Chondrocyte (in vitro differentiated cells): ENCODE data around the gene SHISA2. TPM values are rescaled to one million over a fixed set of nuclear protein-coding genes. Genes with fewer than 3 reads are reported as not detected.
"Not testable (repeated sequence)": the region's sequence is repeated elsewhere in the genome, so short reads cannot be mapped to it uniquely, and the experiment has no call there.

ENCODE experiments used
- DNase-seq: peaks from one replicate; pipeline ENCODE4 v3.0.0; 2021; ENCODE audit warnings: mixed read lengths, low spot score
- H3K27ac Mint-ChIP-seq: one replicate; pipeline ENCODE4 v1.8.0; 2021; ENCODE audit warnings: mild to moderate bottlenecking, moderate library complexity, mixed read lengths; ENCODE audit not compliant: unreplicated experiment
- H3K27me3 Mint-ChIP-seq: 2 replicates; pipeline ENCODE4 v1.8.0; 2021; ENCODE audit warnings: low read depth, mixed read lengths
- H3K36me3 Mint-ChIP-seq: 2 replicates; pipeline ENCODE4 v1.8.0; 2021; ENCODE audit warnings: low read depth, mixed read lengths
- H3K4me1 Mint-ChIP-seq: 2 replicates; pipeline ENCODE4 v1.8.0; 2021; ENCODE audit warnings: low read depth, mild to moderate bottlenecking, mixed read lengths
- H3K4me3 Mint-ChIP-seq: one replicate; pipeline ENCODE4 v1.8.0; 2021; ENCODE audit warnings: mild to moderate bottlenecking, moderate library complexity, mixed read lengths; ENCODE audit not compliant: unreplicated experiment
- H3K9me3 Mint-ChIP-seq: 2 replicates; pipeline ENCODE4 v1.8.0; 2021; ENCODE audit warnings: low read depth, mixed read lengths
- total RNA-seq: library from RNA; stranded (reverse); gene quantifications from 3 replicates; pipeline ENCODE4 v1.2.1, GENCODE V29; 2021
- TF ChIP-seq, protein P1 (sequence below): fragments of 200-600 bp; sonication (generic); IDR thresholded peaks from 2 replicates; pipeline ENCODE4 v1.5.0; 2021; ENCODE audit warnings: antibody characterized with exemption, mild to moderate bottlenecking, moderate library complexity

The SHISA2 gene
- total RNA-seq, 1 donor from 2014 or later = 113 TPM

- Mint-ChIP-seq H3K27me3 (no peaks in the 10 kb centered on the region), H3K9me3 (no peaks in the 10 kb centered on the region), H3K4me3 (peak overlapping the region; percentile 45), H3K36me3 (no peaks in the 10 kb centered on the region), H3K27ac (peak overlapping the region; percentile 73), H3K4me1 (peaks cover 17% of the 10 kb centered on the region)
- DNase-seq = no peak
- TF ChIP-seq, protein P1, sequence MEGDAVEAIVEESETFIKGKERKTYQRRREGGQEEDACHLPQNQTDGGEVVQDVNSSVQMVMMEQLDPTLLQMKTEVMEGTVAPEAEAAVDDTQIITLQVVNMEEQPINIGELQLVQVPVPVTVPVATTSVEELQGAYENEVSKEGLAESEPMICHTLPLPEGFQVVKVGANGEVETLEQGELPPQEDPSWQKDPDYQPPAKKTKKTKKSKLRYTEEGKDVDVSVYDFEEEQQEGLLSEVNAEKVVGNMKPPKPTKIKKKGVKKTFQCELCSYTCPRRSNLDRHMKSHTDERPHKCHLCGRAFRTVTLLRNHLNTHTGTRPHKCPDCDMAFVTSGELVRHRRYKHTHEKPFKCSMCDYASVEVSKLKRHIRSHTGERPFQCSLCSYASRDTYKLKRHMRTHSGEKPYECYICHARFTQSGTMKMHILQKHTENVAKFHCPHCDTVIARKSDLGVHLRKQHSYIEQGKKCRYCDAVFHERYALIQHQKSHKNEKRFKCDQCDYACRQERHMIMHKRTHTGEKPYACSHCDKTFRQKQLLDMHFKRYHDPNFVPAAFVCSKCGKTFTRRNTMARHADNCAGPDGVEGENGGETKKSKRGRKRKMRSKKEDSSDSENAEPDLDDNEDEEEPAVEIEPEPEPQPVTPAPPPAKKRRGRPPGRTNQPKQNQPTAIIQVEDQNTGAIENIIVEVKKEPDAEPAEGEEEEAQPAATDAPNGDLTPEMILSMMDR = peak; percentile 62
Observed at GRCh38 chr13:26074706-26075105, 22.9 kb upstream of the SHISA2 start.

DNA sequence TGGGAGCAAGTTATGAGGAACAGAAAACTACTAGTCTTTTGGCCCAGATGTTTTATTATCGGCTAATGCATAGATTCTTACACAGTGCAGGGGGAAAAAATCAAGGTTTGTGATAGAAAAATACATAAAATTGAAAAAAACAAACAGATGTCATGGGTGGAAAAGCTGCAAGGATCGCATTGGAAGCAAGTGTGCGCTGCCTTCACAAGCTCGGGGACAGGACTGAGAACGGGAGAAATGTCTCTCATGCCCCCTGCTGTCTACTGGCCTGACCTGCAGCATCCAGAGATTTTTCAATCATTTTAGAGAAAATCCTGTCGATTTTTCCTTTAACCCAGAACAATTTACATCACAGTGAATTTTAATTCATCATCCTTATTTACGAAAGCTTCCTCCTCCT is 20.5 kb upstream of the SHISA2 start:
- not testable (repeated sequence) for H3K36me3 Mint-ChIP-seq, H3K4me3 Mint-ChIP-seq, DNase-seq, H3K27ac Mint-ChIP-seq, H3K27me3 Mint-ChIP-seq, H3K9me3 Mint-ChIP-seq
- TF ChIP-seq, protein P1 = peak; percentile 57
- H3K4me1 Mint-ChIP-seq = peaks cover 17% of the 10 kb centered on the region

GRCh38 chr13:26071691-26072090 is 19.9 kb upstream of the SHISA2 start:
- TF ChIP-seq, protein P1 = no peak
- Mint-ChIP-seq H3K36me3 (no peaks in the 10 kb centered on the region), H3K27ac (no peak overlapping the region), H3K4me1 (peaks cover 17% of the 10 kb centered on the region), H3K27me3 (no peaks in the 10 kb centered on the region), H3K9me3 (no peaks in the 10 kb centered on the region), H3K4me3 (no peak overlapping the region)
- no peak for DNase-seq

DNA sequence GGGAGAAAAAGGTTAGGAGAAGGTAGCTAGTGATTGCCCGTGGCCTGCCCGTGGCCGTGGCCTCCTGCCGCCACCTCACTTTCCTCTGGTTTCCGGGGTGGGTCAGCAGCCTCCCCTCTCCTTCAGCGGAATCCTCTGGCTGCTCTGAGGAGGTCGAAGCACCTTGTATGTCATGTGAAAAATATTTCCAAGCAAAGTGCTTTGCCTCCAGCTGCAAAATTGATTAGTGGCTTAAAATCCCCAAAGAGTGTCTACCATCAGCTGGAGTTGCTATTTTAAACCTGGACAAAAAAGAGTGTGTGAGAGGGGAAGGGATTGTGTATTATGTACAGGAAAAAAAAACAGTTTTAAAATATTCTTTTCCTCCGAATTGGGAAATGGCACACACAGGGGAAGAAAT is 17.8 kb upstream of the SHISA2 start:
- H3K9me3 Mint-ChIP-seq, H3K4me3 Mint-ChIP-seq, H3K27me3 Mint-ChIP-seq, H3K36me3 Mint-ChIP-seq, H3K27ac Mint-ChIP-seq, H3K4me1 Mint-ChIP-seq, DNase-seq: not testable (repeated sequence)

DNA sequence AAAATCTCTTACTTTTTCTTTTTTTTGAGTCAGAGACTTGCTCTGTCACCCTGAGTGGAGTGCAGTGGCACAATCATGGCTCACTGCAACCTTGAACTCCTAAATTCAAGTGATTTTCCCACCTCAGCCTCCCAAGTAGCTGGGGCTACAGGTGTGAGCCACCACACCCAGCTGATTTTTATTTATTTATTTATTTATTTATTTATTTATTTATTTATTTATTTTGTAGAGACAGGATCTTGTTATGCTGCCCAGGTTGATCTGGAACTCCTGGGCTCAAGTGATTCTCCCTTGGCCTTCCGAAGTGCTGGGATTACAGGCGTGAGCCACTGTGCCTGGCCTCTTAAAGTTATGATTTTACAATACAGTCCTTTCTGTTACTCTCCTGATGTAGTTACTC is 16.6 kb upstream of the SHISA2 start:
- not testable (repeated sequence) for H3K27me3 Mint-ChIP-seq, H3K27ac Mint-ChIP-seq, H3K36me3 Mint-ChIP-seq, H3K4me3 Mint-ChIP-seq, H3K4me1 Mint-ChIP-seq, H3K9me3 Mint-ChIP-seq, DNase-seq

GRCh38 chr13:26067601-26068000 is 15.8 kb upstream of the SHISA2 start:
- no peak for DNase-seq
- TF ChIP-seq, protein P1 = no peak
- Mint-ChIP-seq H3K4me1 (peaks cover 8% of the 10 kb centered on the region), H3K27me3 (no peaks in the 10 kb centered on the region), H3K9me3 (no peaks in the 10 kb centered on the region), H3K27ac (no peak overlapping the region), H3K4me3 (no peak overlapping the region), H3K36me3 (no peaks in the 10 kb centered on the region)

DNA sequence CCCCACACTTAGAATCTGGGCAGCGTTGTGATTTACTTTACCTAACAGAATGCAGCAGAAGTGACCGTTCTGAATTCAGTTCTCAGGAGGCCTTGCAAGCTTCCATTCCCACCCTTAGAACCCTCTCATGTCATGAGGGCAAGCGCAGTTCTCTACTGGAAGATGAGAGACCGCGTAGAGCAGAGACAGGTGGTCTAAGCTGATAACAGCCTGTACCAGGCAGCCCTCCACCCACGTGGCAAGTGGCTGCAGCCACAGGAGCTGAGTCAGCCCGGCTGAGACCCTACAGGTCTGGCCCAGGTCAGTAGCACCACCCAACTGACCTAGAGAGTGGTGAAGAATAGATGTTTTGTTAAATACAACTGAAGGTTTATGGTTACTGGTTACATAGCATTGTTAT is 14.7 kb upstream of the SHISA2 start:
- H3K27ac Mint-ChIP-seq, H3K4me3 Mint-ChIP-seq, H3K9me3 Mint-ChIP-seq, DNase-seq, H3K27me3 Mint-ChIP-seq, H3K36me3 Mint-ChIP-seq: not testable (repeated sequence)
- H3K4me1 Mint-ChIP-seq = peaks cover 15% of the 10 kb centered on the region
